Kidney (tissue), 14 donors: ENCODE data around the gene EDEM1. TPM values are rescaled to one million over a fixed set of nuclear protein-coding genes. Genes with fewer than 3 reads are reported as not detected.
"Not testable (repeated sequence)": the region's sequence is repeated elsewhere in the genome, so short reads cannot be mapped to it uniquely, and the experiment has no call there.

Experiments used
- DNase-seq, 5 donors: peaks; one replicate each; pipeline ENCODE4 v3.0.0-alpha.2; 2013 to 2020
- FAIRE-seq: peaks from 2 replicates; lab custom pipeline; 2012; peaks lifted over from hg19 to GRCh38; lab: Jason Lieb, UNC
- H3K27ac ChIP-seq, 2 donors: one replicate each; pipeline ENCODE4 v1.7.0; 2013; ENCODE audit warnings: low read depth in 2 of 2, low read length in 2 of 2, inconsistent platforms in 1 of 2
- H3K27me3 ChIP-seq: one replicate; pipeline ENCODE4 v1.7.1; 2013; ENCODE audit warnings: low read length, inconsistent platforms; ENCODE audit not compliant: control insufficient read depth, insufficient read depth
- H3K36me3 ChIP-seq, 3 donors: one replicate each; pipeline versions ENCODE4 v1.7.0 to v1.7.1; 2013; ENCODE audit warnings: low read length in 3 of 3, control low read depth in 1 of 3, inconsistent platforms in 1 of 3; ENCODE audit not compliant: insufficient read depth in 3 of 3, control insufficient read depth in 2 of 3
- H3K4me1 ChIP-seq, 3 donors: one replicate each; pipeline versions ENCODE4 v1.7.0 to v1.7.1; 2013; ENCODE audit warnings: low read length in 3 of 3, inconsistent platforms in 1 of 3, low read depth in 1 of 3; ENCODE audit not compliant: control insufficient read depth in 2 of 3, insufficient read depth in 2 of 3
- H3K4me3 ChIP-seq, 3 donors: one replicate each; pipeline versions ENCODE4 v1.7.0 to v1.8.1; 2013; ENCODE audit warnings: low read length in 3 of 3, control low read depth in 1 of 3, inconsistent platforms in 1 of 3
- H3K9ac ChIP-seq, 3 donors: one replicate each; pipeline versions ENCODE4 v1.7.0 to v1.7.1; 2013; ENCODE audit warnings: low read length in 3 of 3, control low read depth in 1 of 3, inconsistent platforms in 1 of 3
- H3K9me3 ChIP-seq, 3 donors: one replicate each; pipeline versions ENCODE4 v1.7.0 to v1.7.1; 2013; ENCODE audit warnings: low read length in 3 of 3, control low read depth in 1 of 3, inconsistent platforms in 1 of 3; ENCODE audit not compliant: control insufficient read depth in 2 of 3, insufficient read depth in 1 of 3
- CTCF ChIP-seq: IDR thresholded peaks from 3 replicates; pipeline ENCODE4 v1.5.1; 2012; ENCODE audit warnings: mild to moderate bottlenecking, moderate library complexity, borderline replicate concordance; ENCODE audit not compliant: insufficient read depth; ENCODE audit errors: extremely low read depth
- intact Hi-C: fragments of 100-400 bp; cut with DNase I; formaldehyde crosslinking; loops from one replicate; pipeline ENCODE4 v1.11.1; 2022
- polyA plus RNA-seq: library from polyadenylated mRNA; stranded (reverse); fragments of 350-450 nt; fragmentation: Illumina TruSeq; extraction: RNeasy Lipid Tissue Mini Kit (QIAGEN cat#74804); gene quantifications from one replicate; pipeline ENCODE4 v1.2.3, GENCODE V29; 2014; ENCODE audit warnings: low read depth, low replicate concordance; ENCODE audit not compliant: insufficient read depth
- total RNA-seq: library from RNA; stranded (reverse); fragmentation: NEBNext Ultra II Directional; extraction: Animal tissue kit (Norgen Biotek cat#: 25700); gene quantifications from one replicate; pipeline ENCODE4 v1.2.1, GENCODE V29; 2021
- donor health status: control.
- donor health status: control.
- donor health status: control.
- donor health status: control.
- donor health status: control.
- donor health status: DM: yes; HTN: yes; CAD: no.
- donor health status: Normal renal cell carcinoma (clear cell type).

Gene EDEM1
- total and polyA plus RNA-seq, 2 donors from 2014 or later, result 5.5 to 47.5 TPM

- Histone ChIP-seq H3K9ac (no peak overlapping the region), H3K36me3 (no peaks in the 10 kb centered on the region), H3K4me1 (no peaks in the 10 kb centered on the region), H3K4me3 (no peak overlapping the region), H3K9me3 (peaks cover 0 to 2% (median under 1%) of the 10 kb centered on the region in 3 donors), H3K27me3 (no peaks in the 10 kb centered on the region), H3K27ac (no peak overlapping the region)
- FAIRE-seq (no peak), DNase-seq (peak in 2 of 5 donors; percentile 34 to 35)
- TF ChIP-seq CTCF, result no peak
- intact Hi-C loops, result no loop called here
Observed at GRCh38 chr3:5238545-5238944, 51.0 kb downstream of the EDEM1 start.

- FAIRE-seq (no peak), DNase-seq (peak in 1 of 5 donors; percentile 41)
- H3K27me3 ChIP-seq, result no peaks in the 10 kb centered on the region
- H3K4me3 ChIP-seq, result peak overlapping the region in 1 of 3 donors; percentile 6
- no peak overlapping the region for H3K9ac ChIP-seq
- H3K27ac ChIP-seq, result no peak overlapping the region
- peaks cover 0 to 6% (median 6%) of the 10 kb centered on the region in 3 donors for H3K9me3 ChIP-seq
- no peaks in the 10 kb centered on the region for H3K36me3 ChIP-seq
- TF ChIP-seq CTCF, result no peak
- H3K4me1 ChIP-seq, result no peaks in the 10 kb centered on the region
- intact Hi-C loops, result no loop called here
Observed at GRCh38 chr3:5239602-5240001, 52.1 kb downstream of the EDEM1 start.

DNA sequence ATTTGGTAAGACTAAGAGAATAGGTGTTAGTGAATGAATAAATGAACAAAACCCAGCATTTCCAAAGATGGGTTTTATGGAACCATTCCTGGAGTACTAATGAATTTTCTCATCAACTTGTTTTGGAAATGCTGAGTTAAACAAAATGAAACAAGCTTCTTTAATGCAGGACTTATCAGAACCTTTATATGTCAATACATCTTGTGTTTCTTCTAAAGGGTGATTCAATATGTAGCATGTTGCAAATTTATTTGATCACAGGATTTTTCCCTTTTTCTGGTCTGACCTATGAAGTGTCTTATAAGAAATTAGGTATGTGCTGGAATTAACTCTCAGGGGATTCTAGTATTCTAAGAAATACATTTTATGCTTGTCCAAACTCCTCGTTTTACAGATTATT is 53.2 kb downstream of the EDEM1 start:
- H3K27me3 ChIP-seq, result no peaks in the 10 kb centered on the region
- DNase-seq (no peak), FAIRE-seq (no peak)
- H3K4me1 ChIP-seq, result no peaks in the 10 kb centered on the region
- no peak overlapping the region for H3K4me3 ChIP-seq
- H3K9ac ChIP-seq, result no peak overlapping the region
- H3K9me3 ChIP-seq, result peaks cover 0 to 6% (median 6%) of the 10 kb centered on the region in 3 donors
- H3K27ac ChIP-seq, result no peak overlapping the region
- no peak for TF ChIP-seq CTCF
- intact Hi-C loops, result no loop called here
- H3K36me3 ChIP-seq, result no peaks in the 10 kb centered on the region

DNA sequence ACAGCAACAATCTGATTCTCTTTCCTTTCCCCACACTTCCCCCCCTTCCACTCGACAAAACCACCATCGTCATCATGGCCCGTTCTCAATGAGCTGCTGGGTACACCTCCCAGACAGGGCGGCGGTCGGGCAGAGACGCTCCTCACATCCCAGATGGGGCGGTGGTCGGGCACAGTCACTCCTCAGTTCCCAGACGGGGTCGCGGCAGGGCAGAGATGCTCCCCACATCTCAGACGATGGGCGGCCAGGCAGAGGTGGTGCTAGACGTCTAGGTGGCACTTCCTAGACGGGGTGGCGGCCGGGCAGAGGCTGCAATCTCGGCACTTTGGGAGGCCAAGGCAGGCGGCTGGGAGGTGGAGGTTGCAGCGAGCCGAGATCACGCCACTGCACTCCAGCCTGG is 55.3 kb downstream of the EDEM1 start:
- H3K4me1 ChIP-seq, H3K9ac ChIP-seq, H3K27me3 ChIP-seq, H3K36me3 ChIP-seq, intact Hi-C loops, H3K9me3 ChIP-seq, FAIRE-seq, H3K4me3 ChIP-seq, H3K27ac ChIP-seq: not testable (repeated sequence)
- peak in 1 of 5 donors; percentile 57 for DNase-seq
